T-helper 2 cell treated with Interferon-gamma antibody and Interleukin-4, amounts not matched to agents 100 ng/mL and 5 ng/mL, for 36 hours (primary cell): Measurements from ENCODE around the gene MAPK12. TPM values are rescaled to one million over a fixed set of nuclear protein-coding genes. Genes with fewer than 3 reads are reported as not detected.

ENCODE experiments used
- intact Hi-C: fragments of 100-400 bp; cut with micrococcal nuclease; formaldehyde crosslinking; loops from one replicate; pipeline ENCODE4 v1.15.1; 2023
- total RNA-seq: library from RNA; stranded (reverse); gene quantifications from 2 replicates; pipeline ENCODE4 v1.2.3, GENCODE V29; 2022

Gene MAPK12
- total RNA-seq, 1 donor from 2014 or later, result 5.5 TPM

- intact Hi-C loops, result loop anchor here (5.0 kb wide), 1 partner anchor 74 kb away; the partner anchor contains the start of gene DENND6B
Measured at GRCh38 chr22:50253046-50253915, 8.2 kb downstream of the MAPK12 start.

- intact Hi-C loops, result loop anchor here (5.0 kb wide), 1 partner anchor 75 kb away; the partner anchor contains the start of gene DENND6B
Measured at GRCh38 chr22:50252082-50253045, 9.1 kb downstream of the MAPK12 start.

GRCh38 chr22:50251477-50252081, 9.9 kb downstream of the MAPK12 start:
- intact Hi-C loops, result loop anchor here (1.0 to 5.0 kb wide), 3 partner anchors 19 to 91 kb away; partner anchors contain the start of genes DENND6B and MAPK11

- intact Hi-C loops, result loop anchor here (1.0 to 5.0 kb wide), 3 partner anchors 20 to 91 kb away; partner anchors contain the start of genes DENND6B and MAPK11
Measured at GRCh38 chr22:50250555-50251476, 10.7 kb downstream of the MAPK12 start, which contains the start of gene HDAC10. HDAC10 (minus strand) TSS chr22:50251265; CDS start chr22:50251032, 233 bp downstream.

- intact Hi-C loops, result loop anchor here (2.0 to 5.0 kb wide), 2 partner anchors 21 to 77 kb away; partner anchors contain the start of genes DENND6B and MAPK11
Measured at GRCh38 chr22:50250249-50250554, 11.3 kb downstream of the MAPK12 start.

GRCh38 chr22:50249341-50250248, 11.9 kb downstream of the MAPK12 start:
- intact Hi-C loops, result loop anchor here (2.0 to 5.0 kb wide), 2 partner anchors 21 to 78 kb away; partner anchors contain the start of genes DENND6B and MAPK11

- intact Hi-C loops, result no loop called here
Measured at GRCh38 chr22:50248196-50249081, 13.0 kb downstream of the MAPK12 start.

- intact Hi-C loops, result no loop called here
Measured at GRCh38 chr22:50247748-50248147, 13.7 kb downstream of the MAPK12 start.

- intact Hi-C loops, result no loop called here
Measured at GRCh38 chr22:50246242-50247175, 15.0 kb downstream of the MAPK12 start.

- intact Hi-C loops, result loop anchor here (2.0 kb wide), 1 partner anchor 97 kb away; the partner anchor contains the start of gene PPP6R2
Measured at GRCh38 chr22:50245214-50246072, 16.0 kb downstream of the MAPK12 start.

GRCh38 chr22:50244420-50245213, 16.9 kb downstream of the MAPK12 start, which contains the start of gene TUBGCP6:
TUBGCP6 (minus strand) TSS chr22:50245023; CDS start chr22:50244459, 564 bp downstream.
- intact Hi-C loops, result loop anchor here (2.0 to 5.0 kb wide), 2 partner anchors 57 to 98 kb away; partner anchors contain the start of genes PPP6R2 and TRABD

- intact Hi-C loops, result loop anchor here (2.0 to 5.0 kb wide), 2 partner anchors 57 to 99 kb away; partner anchors contain the start of genes PPP6R2 and TRABD
Measured at GRCh38 chr22:50243685-50244419, 17.6 kb downstream of the MAPK12 start.

- intact Hi-C loops, result loop anchor here (5.0 kb wide), 1 partner anchor 55 kb away; the partner anchor contains the start of gene TRABD
Measured at GRCh38 chr22:50242406-50242949, 19.0 kb downstream of the MAPK12 start.
